GM19468 (cell line): ENCODE results near the gene ZFP91.

Experiments used
- ATAC-seq: cut with Tn5 transposase; IDR thresholded peaks from one replicate; pipeline ENCODE4 v1.9.1; 2021; ENCODE audit warnings: mild to moderate bottlenecking, moderate library complexity, moderate number of reproducible peaks; ENCODE audit not compliant: unreplicated experiment; ENCODE audit errors: extremely low read depth

Gene ZFP91

GRCh38 chr11:58656348-58656747, 77.5 kb downstream of the ZFP91 start:
- ATAC-seq = no peak

- ATAC-seq = no peak
Measured at GRCh38 chr11:58658623-58659022, 79.8 kb downstream of the ZFP91 start.

- ATAC-seq = no peak
Measured at GRCh38 chr11:58659404-58659803, 80.5 kb downstream of the ZFP91 start.

GRCh38 chr11:58659910-58660570, 81.2 kb downstream of the ZFP91 start:
- ATAC-seq = no peak
